Erythroblast (primary cell): ENCODE measurements around the gene HMX1.

Source experiments
- GATA1 ChIP-seq: IDR thresholded peaks from 2 replicates; pipeline ENCODE4 v1.6.1; 2011; ENCODE audit warnings: low read depth, mild to moderate bottlenecking, control low read depth, low read length, moderate library complexity
- POLR2A ChIP-seq: IDR thresholded peaks from 2 replicates; pipeline ENCODE4 v1.6.1; 2011; ENCODE audit warnings: mild to moderate bottlenecking, low read length

- no peak for TF ChIP-seq POLR2A
- TF ChIP-seq GATA1: no peak
Measured at GRCh38 chr4:8876982-8877779, 5.5 kb upstream of the HMX1 start.
